ENCODE results near the gene TRAPPC8.
"Not testable (repeated sequence)": the region's sequence is repeated elsewhere in the genome, so short reads cannot be mapped to it uniquely, and the experiment has no call there.

Gene TRAPPC8

GRCh38 chr18:31942291-31942998 is 483 bp downstream of the TRAPPC8 start:
- DNase-seq (ENCODE audit: low spot score), result peak; percentile 31

- no peak for DNase-seq (ENCODE audit: low spot score)
Observed at GRCh38 chr18:31941010-31941809, 1.7 kb downstream of the TRAPPC8 start.

- DNase-seq (ENCODE audit: low spot score), result not testable (repeated sequence)
Observed at GRCh38 chr18:31934773-31935172, 8.2 kb downstream of the TRAPPC8 start.

- DNase-seq (ENCODE audit: low spot score), result no peak
Observed at GRCh38 chr18:31931886-31932240, 11.1 kb downstream of the TRAPPC8 start.

GRCh38 chr18:31931163-31931885 is 11.6 kb downstream of the TRAPPC8 start:
- DNase-seq (ENCODE audit: low spot score), result no peak

- no peak for DNase-seq (ENCODE audit: low spot score)
Observed at GRCh38 chr18:31929273-31929672, 13.7 kb downstream of the TRAPPC8 start.

GRCh38 chr18:31926988-31927387 is 15.9 kb downstream of the TRAPPC8 start:
- not testable (repeated sequence) for DNase-seq (ENCODE audit: low spot score)

- no peak for DNase-seq (ENCODE audit: low spot score)
Observed at GRCh38 chr18:31920277-31920676, 22.7 kb downstream of the TRAPPC8 start.

- not testable (repeated sequence) for DNase-seq (ENCODE audit: low spot score)
Observed at GRCh38 chr18:31919366-31919765, 23.6 kb downstream of the TRAPPC8 start.

- DNase-seq (ENCODE audit: low spot score), result no peak
Observed at GRCh38 chr18:31918733-31919132, 24.2 kb downstream of the TRAPPC8 start.

- no peak for DNase-seq (ENCODE audit: low spot score)
Observed at GRCh38 chr18:31901063-31901462, 41.9 kb downstream of the TRAPPC8 start.

GRCh38 chr18:31899771-31900170 is 43.2 kb downstream of the TRAPPC8 start:
- DNase-seq (ENCODE audit: low spot score), result not testable (repeated sequence)

GRCh38 chr18:31892936-31893335 is 50.0 kb downstream of the TRAPPC8 start:
- DNase-seq (ENCODE audit: low spot score), result no peak

GRCh38 chr18:31891566-31891965 is 51.4 kb downstream of the TRAPPC8 start:
- no peak for DNase-seq (ENCODE audit: low spot score)

GRCh38 chr18:31884020-31884419 is 58.9 kb downstream of the TRAPPC8 start:
- DNase-seq (ENCODE audit: low spot score), result no peak

GRCh38 chr18:31880186-31880898 is 62.6 kb downstream of the TRAPPC8 start:
- DNase-seq (ENCODE audit: low spot score), result no peak

GRCh38 chr18:31878358-31878757 is 64.6 kb downstream of the TRAPPC8 start:
- no peak for DNase-seq (ENCODE audit: low spot score)

GRCh38 chr18:31877900-31878299 is 65.0 kb downstream of the TRAPPC8 start:
- DNase-seq (ENCODE audit: low spot score), result no peak

- no peak for DNase-seq (ENCODE audit: low spot score)
Observed at GRCh38 chr18:31876707-31877106, 66.2 kb downstream of the TRAPPC8 start.

GRCh38 chr18:31875301-31875700 is 67.6 kb downstream of the TRAPPC8 start:
- DNase-seq (ENCODE audit: low spot score), result no peak

- DNase-seq (ENCODE audit: low spot score), result no peak
Observed at GRCh38 chr18:31863103-31863502, 79.8 kb downstream of the TRAPPC8 start.

GRCh38 chr18:31860488-31860887 is 82.4 kb downstream of the TRAPPC8 start:
- no peak for DNase-seq (ENCODE audit: low spot score)
